ENCODE results near the gene ITGA11.

The ITGA11 gene

GRCh38 chr15:68328964-68329363 lies 103.0 kb downstream of the ITGA11 start:
- H3K27ac ChIP-seq (ENCODE audit: low read length) = no peak overlapping the region
- no peaks in the 10 kb centered on the region for H3K9me3 ChIP-seq (ENCODE audit: control insufficient read depth in 1 of 2, low read length in 2 of 2)
- H3K4me1 ChIP-seq (ENCODE audit: control insufficient read depth in 1 of 2, insufficient read depth in 2 of 2, low read length in 2 of 2) = no peaks in the 10 kb centered on the region
- no peaks in the 10 kb centered on the region for H3K27me3 ChIP-seq (ENCODE audit: low read depth, low read length)
- no peak overlapping the region for H3K4me3 ChIP-seq (ENCODE audit: low read depth in 1 of 2, low read length in 2 of 2)
- H3K36me3 ChIP-seq (ENCODE audit: control insufficient read depth in 1 of 2, insufficient read depth in 2 of 2, low read length in 2 of 2) = no peaks in the 10 kb centered on the region

DNA sequence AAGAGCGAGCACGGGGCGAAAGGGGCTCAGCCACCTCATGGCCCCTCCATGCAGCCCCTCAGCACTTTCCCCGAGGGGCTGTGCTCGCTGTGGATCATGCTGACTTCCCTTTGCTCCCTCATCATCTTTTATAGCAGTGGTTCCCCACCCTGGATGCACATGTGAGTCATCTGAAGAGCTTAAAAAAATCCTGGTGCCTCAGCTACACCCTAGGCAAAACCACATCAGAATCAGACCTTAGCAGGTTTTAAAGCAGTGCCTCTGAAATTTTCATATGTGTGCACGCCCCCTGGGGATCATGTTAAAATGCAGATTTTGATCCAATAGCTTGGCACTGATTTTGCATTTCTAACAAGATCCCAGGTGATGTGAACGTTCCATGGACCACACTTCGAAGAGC lies 103.5 kb downstream of the ITGA11 start:
- no peaks in the 10 kb centered on the region for H3K27me3 ChIP-seq (ENCODE audit: low read depth, low read length)
- H3K36me3 ChIP-seq (ENCODE audit: control insufficient read depth in 1 of 2, insufficient read depth in 2 of 2, low read length in 2 of 2) = no peaks in the 10 kb centered on the region
- no peak overlapping the region for H3K27ac ChIP-seq (ENCODE audit: low read length)
- H3K4me3 ChIP-seq (ENCODE audit: low read depth in 1 of 2, low read length in 2 of 2) = no peak overlapping the region
- H3K4me1 ChIP-seq (ENCODE audit: control insufficient read depth in 1 of 2, insufficient read depth in 2 of 2, low read length in 2 of 2) = no peaks in the 10 kb centered on the region
- H3K9me3 ChIP-seq (ENCODE audit: control insufficient read depth in 1 of 2, low read length in 2 of 2) = no peaks in the 10 kb centered on the region

DNA sequence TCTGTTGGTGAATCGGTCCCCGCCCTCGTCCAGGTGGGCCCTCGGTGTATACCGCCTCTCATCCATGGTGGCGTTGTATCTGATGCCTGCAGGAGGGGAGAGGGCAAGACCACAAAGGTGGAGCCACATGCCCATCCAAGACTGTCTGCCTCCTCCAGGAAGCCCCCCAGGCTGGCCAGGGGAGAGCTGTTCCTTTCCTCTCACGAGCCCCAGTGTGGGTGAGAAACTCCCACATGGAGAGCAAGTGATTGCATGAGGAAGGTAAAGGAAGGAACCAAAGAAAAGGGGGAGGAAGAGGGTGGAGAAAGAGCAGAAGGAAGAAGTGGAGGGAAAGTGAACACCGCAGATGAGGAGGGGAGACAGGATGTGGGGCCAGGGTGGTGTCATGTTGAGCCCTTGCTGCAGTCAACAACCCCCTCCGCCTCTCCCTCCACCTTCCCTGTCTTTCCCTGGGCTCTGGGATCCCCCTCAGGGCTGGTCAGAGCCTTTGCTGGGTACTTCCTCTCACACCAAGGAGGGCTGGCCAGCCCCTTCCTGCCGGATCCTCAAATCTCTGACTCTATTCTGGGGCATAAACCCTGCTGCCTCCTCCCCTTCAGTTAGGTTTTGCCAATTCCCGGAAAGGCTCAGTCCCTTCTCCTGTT lies 105.1 kb downstream of the ITGA11 start:
- Histone ChIP-seq H3K9me3 (ENCODE audit: control insufficient read depth in 1 of 2, low read length in 2 of 2) (no peaks in the 10 kb centered on the region), H3K4me3 (ENCODE audit: low read depth in 1 of 2, low read length in 2 of 2) (no peak overlapping the region), H3K27ac (ENCODE audit: low read length) (no peak overlapping the region), H3K27me3 (ENCODE audit: low read depth, low read length) (no peaks in the 10 kb centered on the region), H3K36me3 (ENCODE audit: control insufficient read depth in 1 of 2, insufficient read depth in 2 of 2, low read length in 2 of 2) (no peaks in the 10 kb centered on the region), H3K4me1 (ENCODE audit: control insufficient read depth in 1 of 2, insufficient read depth in 2 of 2, low read length in 2 of 2) (no peaks in the 10 kb centered on the region)

DNA sequence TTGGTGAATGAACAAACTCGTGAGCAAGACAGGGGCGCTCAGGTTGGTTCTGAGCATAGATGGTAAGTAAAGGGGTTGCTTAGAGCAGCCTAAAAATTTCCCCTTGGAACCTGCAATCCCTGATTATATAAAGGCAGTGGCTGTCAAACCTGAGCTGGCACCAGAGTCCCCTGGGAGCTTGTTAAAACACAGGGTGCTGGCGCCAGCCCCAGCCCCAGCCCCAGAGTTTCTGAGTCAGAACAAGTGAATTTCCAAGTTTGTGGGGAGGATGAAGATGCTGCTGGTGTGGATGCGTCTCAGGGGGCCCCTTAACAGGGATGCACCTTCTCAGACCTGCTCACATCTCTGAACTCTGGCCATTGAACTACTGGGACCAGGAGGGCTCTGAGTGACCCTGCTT lies 106.2 kb downstream of the ITGA11 start:
- no peak overlapping the region for H3K4me3 ChIP-seq (ENCODE audit: low read depth in 1 of 2, low read length in 2 of 2)
- H3K27ac ChIP-seq (ENCODE audit: low read length) = no peak overlapping the region

GRCh38 chr15:68322796-68323195 lies 109.2 kb downstream of the ITGA11 start:
- no peaks in the 10 kb centered on the region for H3K36me3 ChIP-seq (ENCODE audit: control insufficient read depth in 1 of 2, insufficient read depth in 2 of 2, low read length in 2 of 2)
- H3K27ac ChIP-seq (ENCODE audit: low read length) = no peak overlapping the region
- no peaks in the 10 kb centered on the region for H3K9me3 ChIP-seq (ENCODE audit: control insufficient read depth in 1 of 2, low read length in 2 of 2)
- H3K4me3 ChIP-seq (ENCODE audit: low read depth in 1 of 2, low read length in 2 of 2) = no peak overlapping the region
- H3K4me1 ChIP-seq (ENCODE audit: control insufficient read depth in 1 of 2, insufficient read depth in 2 of 2, low read length in 2 of 2) = no peaks in the 10 kb centered on the region
- H3K27me3 ChIP-seq (ENCODE audit: low read depth, low read length) = no peaks in the 10 kb centered on the region

More for the DNA sequence above, 106.2 kb downstream of the ITGA11 start:
- Histone ChIP-seq H3K9me3 (ENCODE audit: control insufficient read depth in 1 of 2, low read length in 2 of 2) (no peaks in the 10 kb centered on the region), H3K4me1 (ENCODE audit: control insufficient read depth in 1 of 2, insufficient read depth in 2 of 2, low read length in 2 of 2) (no peaks in the 10 kb centered on the region), H3K27me3 (ENCODE audit: low read depth, low read length) (no peaks in the 10 kb centered on the region), H3K36me3 (ENCODE audit: control insufficient read depth in 1 of 2, insufficient read depth in 2 of 2, low read length in 2 of 2) (no peaks in the 10 kb centered on the region)

- Histone ChIP-seq H3K36me3 (ENCODE audit: control insufficient read depth in 1 of 2, insufficient read depth in 2 of 2, low read length in 2 of 2) (peaks cover 0 to 3% of the 10 kb centered on the region in 2 donors), H3K4me3 (ENCODE audit: low read depth in 1 of 2, low read length in 2 of 2) (no peak overlapping the region), H3K27me3 (ENCODE audit: low read depth, low read length) (no peaks in the 10 kb centered on the region), H3K4me1 (ENCODE audit: control insufficient read depth in 1 of 2, insufficient read depth in 2 of 2, low read length in 2 of 2) (no peaks in the 10 kb centered on the region), H3K9me3 (ENCODE audit: control insufficient read depth in 1 of 2, low read length in 2 of 2) (no peaks in the 10 kb centered on the region), H3K27ac (ENCODE audit: low read length) (no peak overlapping the region)
Measured at GRCh38 chr15:68321229-68321628, 110.7 kb downstream of the ITGA11 start.

DNA sequence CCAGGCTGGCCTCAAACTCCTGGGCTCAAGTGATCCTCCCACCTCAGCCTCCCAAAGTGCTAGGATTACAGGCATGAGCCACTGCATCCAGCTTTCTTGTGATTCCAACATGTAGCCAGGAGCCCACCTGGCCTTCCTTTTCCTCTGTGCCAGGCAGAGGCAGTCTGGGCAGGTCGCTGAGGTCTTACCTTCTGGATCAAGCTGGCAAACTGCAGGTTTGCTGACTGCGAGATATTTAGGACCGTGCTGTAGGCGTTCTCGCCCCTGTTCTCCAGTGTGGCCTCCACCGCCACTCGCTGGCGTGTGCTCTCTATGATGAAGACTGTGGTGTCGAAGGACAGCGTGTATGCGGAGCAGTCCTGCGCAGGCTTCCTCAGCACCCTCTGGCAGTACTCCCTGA lies 112.0 kb downstream of the ITGA11 start:
- H3K4me3 ChIP-seq (ENCODE audit: low read depth in 1 of 2, low read length in 2 of 2) = no peak overlapping the region
- no peaks in the 10 kb centered on the region for H3K4me1 ChIP-seq (ENCODE audit: control insufficient read depth in 1 of 2, insufficient read depth in 2 of 2, low read length in 2 of 2)
- H3K27me3 ChIP-seq (ENCODE audit: low read depth, low read length) = no peaks in the 10 kb centered on the region
- peaks cover 0 to 3% of the 10 kb centered on the region in 2 donors for H3K36me3 ChIP-seq (ENCODE audit: control insufficient read depth in 1 of 2, insufficient read depth in 2 of 2, low read length in 2 of 2)
- no peaks in the 10 kb centered on the region for H3K9me3 ChIP-seq (ENCODE audit: control insufficient read depth in 1 of 2, low read length in 2 of 2)
- H3K27ac ChIP-seq (ENCODE audit: low read length) = no peak overlapping the region

DNA sequence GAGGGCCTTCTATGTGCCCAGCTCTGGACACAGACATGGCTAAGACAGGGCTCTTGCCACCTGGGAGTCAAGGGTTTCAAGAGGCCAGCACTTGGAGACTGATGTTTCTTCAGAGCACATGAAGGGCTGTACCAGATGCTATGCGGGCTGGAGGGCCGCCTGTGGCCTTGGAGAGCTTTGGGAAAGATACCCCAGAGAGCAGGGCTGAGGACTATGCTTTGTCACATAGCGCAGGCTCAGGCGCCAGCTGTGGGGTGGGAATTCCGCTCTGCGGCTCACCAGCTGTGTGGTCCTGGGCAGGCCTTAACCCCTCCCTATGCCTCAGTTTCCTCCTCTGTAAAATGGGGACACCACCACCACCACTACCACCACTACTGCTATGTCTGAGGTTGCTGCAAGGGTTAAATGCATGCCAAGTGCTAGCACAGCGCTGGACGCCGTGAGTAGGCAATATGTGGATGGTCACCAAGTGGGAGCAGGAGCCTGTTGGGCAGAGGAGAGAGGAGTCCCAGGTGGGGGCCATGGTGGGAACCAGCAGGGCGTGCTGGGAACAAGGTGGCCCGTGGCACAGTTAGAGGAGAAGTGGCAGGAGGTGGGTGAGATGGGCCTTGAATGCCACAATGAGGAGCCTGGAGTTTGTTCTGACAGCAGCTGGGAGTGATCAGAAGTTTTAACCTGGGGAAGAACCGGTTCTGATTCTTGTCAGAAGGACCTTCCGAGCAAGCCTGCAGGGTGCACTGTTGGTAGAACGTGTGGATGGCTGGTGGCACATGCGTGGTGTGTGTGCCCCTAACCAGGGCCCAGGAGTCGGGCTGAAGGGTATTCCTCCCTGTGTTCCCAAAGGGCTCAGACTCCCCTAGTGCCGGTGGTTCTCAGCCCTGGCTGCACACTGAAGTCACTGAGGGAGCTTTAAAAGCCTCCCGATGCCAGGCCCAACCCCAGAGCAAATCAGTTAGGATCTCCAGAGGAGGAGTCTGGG lies 112.7 kb downstream of the ITGA11 start:
- Histone ChIP-seq H3K36me3 (ENCODE audit: control insufficient read depth in 1 of 2, insufficient read depth in 2 of 2, low read length in 2 of 2) (peaks cover 0 to 3% of the 10 kb centered on the region in 2 donors), H3K27ac (ENCODE audit: low read length) (no peak overlapping the region), H3K27me3 (ENCODE audit: low read depth, low read length) (no peaks in the 10 kb centered on the region), H3K4me3 (ENCODE audit: low read depth in 1 of 2, low read length in 2 of 2) (no peak overlapping the region), H3K4me1 (ENCODE audit: control insufficient read depth in 1 of 2, insufficient read depth in 2 of 2, low read length in 2 of 2) (no peaks in the 10 kb centered on the region), H3K9me3 (ENCODE audit: control insufficient read depth in 1 of 2, low read length in 2 of 2) (no peaks in the 10 kb centered on the region)

- Histone ChIP-seq H3K27me3 (ENCODE audit: low read depth, low read length) (no peaks in the 10 kb centered on the region), H3K4me3 (ENCODE audit: low read depth in 1 of 2, low read length in 2 of 2) (no peak overlapping the region), H3K9me3 (ENCODE audit: control insufficient read depth in 1 of 2, low read length in 2 of 2) (no peaks in the 10 kb centered on the region), H3K4me1 (ENCODE audit: control insufficient read depth in 1 of 2, insufficient read depth in 2 of 2, low read length in 2 of 2) (no peaks in the 10 kb centered on the region), H3K36me3 (ENCODE audit: control insufficient read depth in 1 of 2, insufficient read depth in 2 of 2, low read length in 2 of 2) (peaks cover 0 to 3% of the 10 kb centered on the region in 2 donors), H3K27ac (ENCODE audit: low read length) (no peak overlapping the region)
Measured at GRCh38 chr15:68318008-68318835, 113.7 kb downstream of the ITGA11 start.

- Histone ChIP-seq H3K27me3 (ENCODE audit: low read depth, low read length) (no peaks in the 10 kb centered on the region), H3K4me1 (ENCODE audit: control insufficient read depth in 1 of 2, insufficient read depth in 2 of 2, low read length in 2 of 2) (no peaks in the 10 kb centered on the region), H3K36me3 (ENCODE audit: control insufficient read depth in 1 of 2, insufficient read depth in 2 of 2, low read length in 2 of 2) (peaks cover 0 to 3% of the 10 kb centered on the region in 2 donors), H3K4me3 (ENCODE audit: low read depth in 1 of 2, low read length in 2 of 2) (no peak overlapping the region), H3K27ac (ENCODE audit: low read length) (no peak overlapping the region), H3K9me3 (ENCODE audit: control insufficient read depth in 1 of 2, low read length in 2 of 2) (no peaks in the 10 kb centered on the region)
Measured at GRCh38 chr15:68317281-68318007, 114.5 kb downstream of the ITGA11 start.
